Endothelial cell of umbilical vein (primary cell): Measurements from ENCODE around the gene GJA9. TPM values are rescaled to one million over a fixed set of nuclear protein-coding genes. Genes with fewer than 3 reads are reported as not detected.

Experiments
- BruUV-seq: library from RNA; stranded (reverse); fragments of 400-500 nt; replicated peaks from 2 replicates; lab custom pipeline; 2021; lab: Mats Ljungman, UMichigan
- CTCF ChIA-PET: fragments of 300-600, 350-600 bp; sonication (Branson Sonifier 250); formaldehyde crosslinking; loops from one replicate; lab custom pipeline; 2021; ENCODE audit warnings: antibody characterized with exemption, inconsistent platforms; lab: Charles Lee
- POLR2A ChIA-PET: fragments of 300-600, 350-600 bp; sonication (Branson Sonifier 250); formaldehyde crosslinking; loops from one replicate; lab custom pipeline; 2021; ENCODE audit warnings: antibody characterized with exemption, inconsistent platforms; lab: Charles Lee
- DNase-seq: peaks from one replicate; pipeline ENCODE4 v3.0.0-alpha.2; 2011; ENCODE audit warnings: low read depth, low spot score
- FAIRE-seq: peaks from 2 replicates; lab custom pipeline; 2011; peaks lifted over from hg19 to GRCh38; lab: Jason Lieb, UNC
- H2AFZ ChIP-seq: 2 replicates; pipeline ENCODE4 v1.6.0; 2012; ENCODE audit warnings: low read depth, low read length, control low read depth, inconsistent platforms
- H3K27ac ChIP-seq: 2 replicates; pipeline ENCODE4 v1.5.1; 2011; ENCODE audit warnings: low read depth, mild to moderate bottlenecking, control low read depth, low read length, moderate library complexity; ENCODE audit not compliant: insufficient read depth
- H3K27me3 ChIP-seq, 2 experiments: 2 replicates each; pipeline versions ENCODE4 v1.6.0 to v1.6.1; 2011; ENCODE audit warnings: low read length in 2 of 2, mixed read lengths in 1 of 2; ENCODE audit not compliant: control insufficient read depth in 2 of 2, insufficient read depth in 2 of 2
- H3K36me3 ChIP-seq, 2 experiments: 2 replicates in 1 of 2; 3 replicates in 1 of 2; pipeline ENCODE4 v1.5.1; 2011; ENCODE audit warnings: low read length in 2 of 2, mild to moderate bottlenecking in 1 of 2, moderate library complexity in 1 of 2; ENCODE audit not compliant: control insufficient read depth in 2 of 2, insufficient read depth in 2 of 2; ENCODE audit errors: extremely low read depth in 1 of 2
- H3K4me1 ChIP-seq: 3 replicates; pipeline ENCODE4 v1.5.1; 2011; ENCODE audit warnings: mild to moderate bottlenecking, low read length; ENCODE audit not compliant: control insufficient read depth, insufficient read depth; ENCODE audit errors: extremely low read depth
- H3K4me2 ChIP-seq: 2 replicates; pipeline ENCODE4 v1.6.1; 2011; ENCODE audit warnings: low read length, control low read depth, mixed read lengths; ENCODE audit not compliant: insufficient read depth
- H3K4me3 ChIP-seq, 3 experiments: fragments of 200-600 bp in 1 of 3; sonication (generic), shearing (Covaris generic) in 1 of 3; replicated peaks in 1 of 3; 2 replicates each; pipeline ENCODE4 v1.5.1; 2011 to 2016; ENCODE audit warnings: control low read depth in 3 of 3, low read length in 3 of 3, mild to moderate bottlenecking in 2 of 3, inconsistent platforms in 1 of 3, low read depth in 1 of 3, moderate library complexity in 1 of 3; ENCODE audit not compliant: insufficient read depth in 1 of 3
- H3K79me2 ChIP-seq: 2 replicates; pipeline ENCODE4 v1.6.0; 2012; ENCODE audit warnings: low read length, inconsistent platforms; ENCODE audit not compliant: control insufficient read depth, insufficient read depth
- H3K9ac ChIP-seq: replicated peaks from 2 replicates; pipeline ENCODE3; 2011; ENCODE audit warnings: low read length, control low read depth; ENCODE audit not compliant: insufficient read depth; ENCODE audit errors: extremely low read depth
- H3K9me1 ChIP-seq: replicated peaks from 3 replicates; pipeline ENCODE4 v1.6.0; 2011; ENCODE audit warnings: mild to moderate bottlenecking, low read length; ENCODE audit not compliant: control insufficient read depth, insufficient read depth; ENCODE audit errors: extremely low read depth
- H3K9me3 ChIP-seq: replicated peaks from 2 replicates; pipeline ENCODE4 v1.5.1; 2012; ENCODE audit warnings: low read length, inconsistent platforms; ENCODE audit not compliant: control insufficient read depth, insufficient read depth
- H4K20me1 ChIP-seq: replicated peaks from 2 replicates; pipeline ENCODE3; 2011; ENCODE audit warnings: mild to moderate bottlenecking, low read length; ENCODE audit not compliant: control insufficient read depth, insufficient read depth; ENCODE audit errors: extremely low read depth
- EZH2 ChIP-seq: IDR thresholded peaks from 2 replicates; pipeline ENCODE4 v1.6.1; 2012; ENCODE audit warnings: borderline replicate concordance, low read depth, mild to moderate bottlenecking, moderate library complexity, low read length, inconsistent platforms; ENCODE audit not compliant: severe bottlenecking
- FOS ChIP-seq: IDR thresholded peaks from 2 replicates; pipeline ENCODE4 v1.6.1; 2011; ENCODE audit warnings: mild to moderate bottlenecking, low read length, moderate library complexity, borderline replicate concordance; ENCODE audit not compliant: insufficient read depth
- GATA2 ChIP-seq: IDR thresholded peaks from 2 replicates; pipeline ENCODE4 v1.7.0; 2011; ENCODE audit warnings: low read depth, mild to moderate bottlenecking, moderate library complexity, mixed read lengths, low read length; ENCODE audit not compliant: insufficient read length, insufficient read depth
- MYC ChIP-seq: IDR thresholded peaks from one replicate; pipeline ENCODE4 v1.6.1; 2011; ENCODE audit warnings: mild to moderate bottlenecking, low read depth, low read length
- POLR2A ChIP-seq: IDR thresholded peaks from 2 replicates; pipeline ENCODE4 v1.6.1; 2012; ENCODE audit warnings: low read depth, mild to moderate bottlenecking, control low read depth, low read length
- POLR2AphosphoS5 ChIP-seq: IDR thresholded peaks from 2 replicates; pipeline ENCODE4 v1.6.1; 2012; ENCODE audit warnings: low read depth, mild to moderate bottlenecking, control low read depth, low read length, moderate library complexity; ENCODE audit not compliant: insufficient read depth
- dilution Hi-C: fragments of 300-500 bp; cut with MboI; formaldehyde crosslinking; loops from one replicate; pipeline ENCODE4 v1.15.0; 2019; ENCODE audit warnings: low sequenced_read_pairs; ENCODE audit not compliant: extremely low pct_ligation_motif_present
- intact Hi-C: fragments of 100-400 bp; cut with micrococcal nuclease; formaldehyde crosslinking; loops from one replicate; pipeline ENCODE4 v1.10.0; 2022
- polyA plus RNA-seq, 4 experiments: library from polyadenylated mRNA; depleted of rRNA in 3 of 4; stranded (reverse) in 3 of 4; unstranded in 1 of 4; fragments of >200 nt; gene quantifications; 2 replicates each; pipeline versions ENCODE4 v1.2.1 to v1.2.3, GENCODE V29; 2011 to 2012; ENCODE audit warnings: missing spikeins in 1 of 4
- total RNA-seq: library from RNA; stranded (reverse); gene quantifications from 2 replicates; pipeline ENCODE4 v1.2.3, GENCODE V29; 2021
- TF ChIP-seq, protein P1 (sequence below), 2 donors: IDR thresholded peaks; 1 replicate in 1 of 2; 2 replicates in 1 of 2; pipeline ENCODE4 v1.5.1; 2011; ENCODE audit warnings: low read length in 2 of 2, mild to moderate bottlenecking in 2 of 2, moderate library complexity in 2 of 2, control low read depth in 1 of 2, inconsistent platforms in 1 of 2, low read depth in 1 of 2; ENCODE audit not compliant: insufficient read depth in 1 of 2; ENCODE audit errors: extremely low read depth in 1 of 2
- TF ChIP-seq, protein P2 (sequence below): IDR thresholded peaks from 2 replicates; pipeline ENCODE4 v1.6.1; 2011; ENCODE audit not compliant: insufficient read depth, insufficient read length

The GJA9 gene
- total and polyA plus RNA-seq, 2 donors (not counting 3 experiments of a cell fraction or from before 2014, with no cell fraction given): not detected

DNA sequence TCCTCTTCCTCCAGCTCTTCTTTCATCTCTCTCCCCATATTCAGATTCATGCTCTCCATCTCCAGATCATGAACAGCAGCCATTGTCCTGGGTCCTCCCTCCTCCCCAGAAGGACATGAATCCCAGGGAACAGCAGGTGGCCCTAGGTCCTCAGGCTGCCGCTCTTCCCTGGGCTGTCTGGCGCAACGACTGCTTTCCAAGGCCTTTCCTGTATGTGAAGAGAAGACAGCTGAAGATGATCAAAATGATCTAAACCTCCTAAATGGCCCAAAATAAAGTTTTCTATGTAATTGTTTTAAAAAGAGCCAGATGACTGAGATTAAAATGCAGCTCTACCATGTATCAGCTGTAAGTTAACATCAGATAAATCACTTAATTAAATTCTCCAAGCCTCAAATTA lies 37.7 kb upstream of the GJA9 start:
- Histone ChIP-seq H3K27me3 (no peaks in the 10 kb centered on the region), H3K4me1 (no peaks in the 10 kb centered on the region), H3K27ac (no peak overlapping the region), H3K9me1 (no peaks in the 10 kb centered on the region), H3K4me3 (no peak overlapping the region), H3K79me2 (no peaks in the 10 kb centered on the region), H3K36me3 (no peaks in the 10 kb centered on the region), H3K9me3 (no peaks in the 10 kb centered on the region), H4K20me1 (no peaks in the 10 kb centered on the region), H3K9ac (no peak overlapping the region), H2AFZ (no peak overlapping the region), H3K4me2 (no peak overlapping the region)
- POLR2A ChIA-PET: interaction anchor here (0.5 kb wide), 1 partner anchor 332 kb away, joined by 3 read pairs; no protein-coding TSS in a partner anchor
- intact Hi-C loops: no loop called here
- DNase-seq (no peak), FAIRE-seq (no peak)
- TF ChIP-seq EZH2 (no peak), POLR2A (no peak)
- dilution Hi-C loops: no loop called here
- CTCF ChIA-PET: interaction anchor here (0.7 kb wide), 1 partner anchor 173 kb away, joined by 3 read pairs; no protein-coding TSS in a partner anchor
- no TSS peak for BruUV-seq

DNA sequence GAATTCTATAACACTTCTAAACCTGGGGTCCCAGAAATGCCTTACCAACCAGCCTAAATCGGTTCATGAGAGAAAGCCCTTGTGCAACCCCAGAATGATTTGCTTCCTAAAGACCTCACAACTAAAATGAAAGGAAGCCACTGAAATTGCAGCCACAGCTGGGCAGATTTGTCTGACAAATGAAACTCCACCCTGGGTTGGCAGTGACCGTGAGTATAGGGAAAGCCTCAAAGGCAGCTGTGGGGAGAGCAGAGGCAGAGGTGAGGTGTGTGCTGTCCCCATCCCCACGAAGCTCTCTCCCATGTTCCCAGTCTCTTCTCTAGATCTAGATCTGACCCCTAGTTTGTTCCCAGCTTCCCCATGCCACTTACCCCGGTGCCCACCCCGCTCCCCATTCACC lies 37.2 kb upstream of the GJA9 start:
- Histone ChIP-seq H3K9me1 (no peaks in the 10 kb centered on the region), H3K9ac (no peak overlapping the region), H3K4me3 (no peak overlapping the region), H4K20me1 (no peaks in the 10 kb centered on the region), H3K9me3 (no peaks in the 10 kb centered on the region), H3K4me1 (no peaks in the 10 kb centered on the region), H3K4me2 (no peak overlapping the region), H3K79me2 (no peaks in the 10 kb centered on the region), H2AFZ (no peak overlapping the region), H3K36me3 (no peaks in the 10 kb centered on the region), H3K27ac (no peak overlapping the region), H3K27me3 (no peaks in the 10 kb centered on the region)
- no peak for FAIRE-seq
- TF ChIP-seq, protein P1, sequence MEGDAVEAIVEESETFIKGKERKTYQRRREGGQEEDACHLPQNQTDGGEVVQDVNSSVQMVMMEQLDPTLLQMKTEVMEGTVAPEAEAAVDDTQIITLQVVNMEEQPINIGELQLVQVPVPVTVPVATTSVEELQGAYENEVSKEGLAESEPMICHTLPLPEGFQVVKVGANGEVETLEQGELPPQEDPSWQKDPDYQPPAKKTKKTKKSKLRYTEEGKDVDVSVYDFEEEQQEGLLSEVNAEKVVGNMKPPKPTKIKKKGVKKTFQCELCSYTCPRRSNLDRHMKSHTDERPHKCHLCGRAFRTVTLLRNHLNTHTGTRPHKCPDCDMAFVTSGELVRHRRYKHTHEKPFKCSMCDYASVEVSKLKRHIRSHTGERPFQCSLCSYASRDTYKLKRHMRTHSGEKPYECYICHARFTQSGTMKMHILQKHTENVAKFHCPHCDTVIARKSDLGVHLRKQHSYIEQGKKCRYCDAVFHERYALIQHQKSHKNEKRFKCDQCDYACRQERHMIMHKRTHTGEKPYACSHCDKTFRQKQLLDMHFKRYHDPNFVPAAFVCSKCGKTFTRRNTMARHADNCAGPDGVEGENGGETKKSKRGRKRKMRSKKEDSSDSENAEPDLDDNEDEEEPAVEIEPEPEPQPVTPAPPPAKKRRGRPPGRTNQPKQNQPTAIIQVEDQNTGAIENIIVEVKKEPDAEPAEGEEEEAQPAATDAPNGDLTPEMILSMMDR (IDR thresholded peaks at IDR 0.05; ENCODE audit: extremely low read depth in 1 of 2, insufficient read depth in 1 of 2, low read depth in 1 of 2, low read length in 2 of 2): no peak
- TF ChIP-seq GATA2 (no peak), POLR2AphosphoS5 (no peak), MYC (no peak), FOS (no peak), POLR2A (no peak), EZH2 (no peak)
- TF ChIP-seq, protein P2, sequence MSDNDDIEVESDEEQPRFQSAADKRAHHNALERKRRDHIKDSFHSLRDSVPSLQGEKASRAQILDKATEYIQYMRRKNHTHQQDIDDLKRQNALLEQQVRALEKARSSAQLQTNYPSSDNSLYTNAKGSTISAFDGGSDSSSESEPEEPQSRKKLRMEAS: no peak
- no peak for DNase-seq
- BruUV-seq: no TSS peak
- dilution Hi-C loops: no loop called here
- ChIA-PET POLR2A (interaction anchor here (0.5 kb wide), 1 partner anchor 332 kb away, joined by 3 read pairs; no protein-coding TSS in a partner anchor), CTCF (interaction anchor here (0.7 kb wide), 1 partner anchor 174 kb away, joined by 3 read pairs; no protein-coding TSS in a partner anchor)
- intact Hi-C loops: no loop called here
